GM18909 (cell line): ENCODE measurements around the gene SCNM1.

Experiments
- ATAC-seq: cut with Tn5 transposase; IDR thresholded peaks from one replicate; pipeline ENCODE4 v1.9.1; 2021; ENCODE audit warnings: mild to moderate bottlenecking; ENCODE audit not compliant: unreplicated experiment, poor library complexity

Gene SCNM1

GRCh38 chr1:151165738-151166504, at the start of gene SCNM1, which contains the start of gene LYSMD1:
Gene SCNM1 (plus strand): TSS chr1:151166144. CDS start chr1:151166153, 9 bp downstream.
Gene LYSMD1 (minus strand): TSS chr1:151165902. CDS start chr1:151165258, 644 bp downstream.
- peak; percentile 87 for ATAC-seq

- no peak for ATAC-seq
Observed at GRCh38 chr1:151124763-151125403, 41.1 kb upstream of the SCNM1 start.

GRCh38 chr1:151128800-151129199, 37.1 kb upstream of the SCNM1 start:
- ATAC-seq, result no peak

- peak; percentile 86 for ATAC-seq
Observed at GRCh38 chr1:151130987-151131586, 34.9 kb upstream of the SCNM1 start.

- ATAC-seq, result no peak
Observed at GRCh38 chr1:151131701-151132334, 34.1 kb upstream of the SCNM1 start.

- ATAC-seq, result no peak
Observed at GRCh38 chr1:151132335-151133017, 33.5 kb upstream of the SCNM1 start.

GRCh38 chr1:151133018-151133806, 32.7 kb upstream of the SCNM1 start:
- ATAC-seq, result no peak

GRCh38 chr1:151134396-151134795, 31.5 kb upstream of the SCNM1 start:
- no peak for ATAC-seq

GRCh38 chr1:151134991-151135390, 31.0 kb upstream of the SCNM1 start:
- no peak for ATAC-seq

GRCh38 chr1:151135433-151136385, 30.2 kb upstream of the SCNM1 start:
- ATAC-seq, result no peak

- ATAC-seq, result no peak
Observed at GRCh38 chr1:151137789-151138188, 28.2 kb upstream of the SCNM1 start.

GRCh38 chr1:151142411-151143056, 23.4 kb upstream of the SCNM1 start:
- ATAC-seq, result no peak

GRCh38 chr1:151143057-151143435, 22.9 kb upstream of the SCNM1 start:
- no peak for ATAC-seq

- ATAC-seq, result no peak
Observed at GRCh38 chr1:151143986-151144385, 22.0 kb upstream of the SCNM1 start.

- ATAC-seq, result no peak
Observed at GRCh38 chr1:151144474-151145303, 21.3 kb upstream of the SCNM1 start.

GRCh38 chr1:151145304-151146071, 20.5 kb upstream of the SCNM1 start:
- no peak for ATAC-seq

GRCh38 chr1:151146072-151146411, 19.9 kb upstream of the SCNM1 start:
- no peak for ATAC-seq
